T-helper 22 cell (primary cell): ENCODE results near the gene ADAM21.
A peak's percentile ranks its signal among the peaks of the same experiment; 100 is the strongest.
"Not testable (repeated sequence)": the region's sequence is repeated elsewhere in the genome, so short reads cannot be mapped to it uniquely, and the experiment has no call there.

Source experiments
- DNase-seq: peaks from one replicate; pipeline ENCODE4 v3.0.0-alpha.2; 2020; ENCODE audit warnings: low read depth

ADAM21 gene

GRCh38 chr14:70451874-70452273 lies at the start of gene ADAM21:
ADAM21 (plus strand) TSS chr14:70452174; CDS start chr14:70457500, 5,326 bp downstream.
- DNase-seq: no peak

- DNase-seq: not testable (repeated sequence)
Observed at GRCh38 chr14:70403335-70403734, 48.6 kb upstream of the ADAM21 start.

- not testable (repeated sequence) for DNase-seq
Observed at GRCh38 chr14:70406216-70406615, 45.8 kb upstream of the ADAM21 start.

DNA sequence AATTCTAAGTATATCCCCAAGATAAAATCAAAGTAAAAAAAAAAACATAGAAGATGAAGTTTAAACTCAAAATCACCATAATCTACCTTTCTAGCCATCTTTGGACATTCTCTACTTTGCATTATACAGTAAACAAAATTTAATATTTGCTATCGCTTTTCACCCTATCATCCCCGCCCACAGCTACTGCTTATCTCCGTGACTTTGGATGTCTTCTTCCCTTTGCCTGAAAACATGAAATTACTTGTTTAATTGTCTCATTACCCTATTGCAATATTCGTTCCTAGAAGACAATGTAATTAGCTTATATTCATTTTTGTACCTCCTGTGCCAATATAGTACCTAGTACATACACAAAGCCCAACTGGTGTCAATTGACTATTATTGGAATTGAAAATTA lies 44.4 kb upstream of the ADAM21 start:
- no peak for DNase-seq

GRCh38 chr14:70415788-70416187 lies 36.2 kb upstream of the ADAM21 start:
- DNase-seq: no peak

GRCh38 chr14:70416338-70416724 lies 35.6 kb upstream of the ADAM21 start:
- no peak for DNase-seq

GRCh38 chr14:70416725-70417349 lies 35.1 kb upstream of the ADAM21 start, which contains the start of gene SYNJ2BP:
SYNJ2BP (minus strand) TSS chr14:70417090; CDS start chr14:70416963, 127 bp downstream.
- peak; percentile 20 for DNase-seq

GRCh38 chr14:70419270-70419931 lies 32.6 kb upstream of the ADAM21 start:
- not testable (repeated sequence) for DNase-seq

DNA sequence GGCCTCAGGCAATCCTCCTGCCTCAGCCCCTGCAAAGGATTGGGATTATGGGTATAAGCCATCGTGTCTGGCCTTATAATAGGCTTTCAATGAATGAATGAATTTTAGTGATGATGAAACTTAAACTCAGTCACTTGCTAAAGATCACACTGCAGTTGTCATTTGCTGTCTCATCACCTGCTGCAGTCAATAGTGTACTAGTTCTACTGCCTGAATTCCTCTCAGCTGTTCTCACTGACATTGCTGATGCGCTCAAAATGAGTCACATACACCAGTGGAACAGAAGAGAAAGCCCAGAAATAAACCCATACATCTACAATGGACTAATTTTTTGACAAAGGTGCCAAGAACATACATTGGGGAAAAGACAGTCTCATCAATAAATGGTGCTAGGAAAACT lies 29.4 kb upstream of the ADAM21 start:
- DNase-seq: no peak

DNA sequence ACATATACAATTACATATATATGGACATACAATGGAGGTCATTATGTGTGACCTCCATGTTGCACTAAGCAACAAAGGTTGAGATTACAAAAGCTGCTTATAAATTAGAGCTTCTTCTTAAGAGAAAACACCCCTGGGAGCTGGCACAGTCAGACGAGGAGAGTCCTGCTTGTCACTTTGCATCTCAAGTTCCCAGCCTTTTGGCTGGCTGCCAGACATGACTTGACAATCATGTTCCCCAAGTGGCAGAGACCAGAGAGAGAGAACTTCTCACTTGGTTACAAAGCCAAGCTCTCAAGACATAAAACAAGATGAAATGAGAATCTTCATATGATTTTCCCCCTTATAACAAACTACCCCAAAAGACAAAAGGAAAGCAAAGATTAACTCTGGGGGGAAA lies 26.6 kb upstream of the ADAM21 start:
- no peak for DNase-seq

GRCh38 chr14:70426555-70426954 lies 25.4 kb upstream of the ADAM21 start:
- not testable (repeated sequence) for DNase-seq

DNA sequence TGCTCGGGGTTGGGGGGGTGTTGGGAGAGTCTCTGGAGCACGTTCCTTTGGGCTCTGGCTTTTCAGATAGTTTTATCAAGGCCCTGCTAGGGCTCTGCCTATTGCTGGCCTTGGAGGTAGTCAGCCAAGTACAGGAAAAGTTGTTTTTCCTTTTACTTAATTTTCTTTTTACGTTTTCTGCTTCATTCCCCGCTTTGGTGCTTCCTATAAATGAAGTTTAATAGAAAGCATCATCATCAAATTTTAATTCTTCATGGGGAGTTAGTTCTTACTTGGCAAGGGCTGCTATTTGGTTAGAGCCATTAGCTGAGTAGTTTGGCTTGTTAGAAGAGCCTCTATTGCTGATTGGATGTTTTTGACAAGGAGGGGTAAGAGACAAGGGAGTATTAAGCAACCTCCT lies 15.1 kb upstream of the ADAM21 start:
- DNase-seq: no peak

DNA sequence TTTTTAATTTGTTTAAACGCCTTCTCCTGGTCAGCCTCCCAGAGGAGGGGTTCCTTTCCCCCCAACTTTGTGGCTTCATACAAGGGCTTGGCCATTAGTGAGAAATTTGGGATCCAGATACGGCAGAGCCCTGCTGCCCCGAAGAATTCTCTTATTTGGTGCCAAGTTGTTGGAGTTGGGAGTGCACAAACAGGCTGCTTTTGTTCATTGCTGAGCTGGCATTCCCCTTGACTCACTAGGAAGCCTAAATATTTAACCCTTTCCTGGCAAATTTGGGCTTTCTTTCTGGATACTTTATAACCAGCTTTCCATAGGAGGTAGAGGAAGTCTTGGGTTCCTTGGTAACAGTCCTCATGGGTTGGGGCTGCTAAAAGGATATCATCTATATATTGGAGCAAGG lies 10.3 kb upstream of the ADAM21 start:
- no peak for DNase-seq

DNA sequence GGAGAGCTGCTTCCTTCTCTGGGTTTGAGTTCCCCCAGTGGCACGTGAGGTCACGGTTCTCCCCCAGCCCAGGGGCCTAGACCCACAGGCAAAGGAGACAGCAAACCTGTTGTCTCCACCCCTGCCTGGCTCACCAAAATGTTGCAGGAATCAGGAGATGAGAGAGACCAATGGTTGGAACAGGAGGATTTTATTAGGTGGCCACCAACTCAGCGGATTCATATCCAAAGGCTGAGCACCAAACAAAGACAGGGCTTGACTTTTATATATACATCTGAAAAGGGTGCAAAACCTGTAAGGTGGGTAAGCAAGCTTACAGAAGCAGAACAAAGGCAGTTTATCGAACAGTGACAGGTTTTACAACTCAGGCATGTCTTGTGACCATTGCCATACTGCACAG lies 9.2 kb upstream of the ADAM21 start:
- no peak for DNase-seq

DNA sequence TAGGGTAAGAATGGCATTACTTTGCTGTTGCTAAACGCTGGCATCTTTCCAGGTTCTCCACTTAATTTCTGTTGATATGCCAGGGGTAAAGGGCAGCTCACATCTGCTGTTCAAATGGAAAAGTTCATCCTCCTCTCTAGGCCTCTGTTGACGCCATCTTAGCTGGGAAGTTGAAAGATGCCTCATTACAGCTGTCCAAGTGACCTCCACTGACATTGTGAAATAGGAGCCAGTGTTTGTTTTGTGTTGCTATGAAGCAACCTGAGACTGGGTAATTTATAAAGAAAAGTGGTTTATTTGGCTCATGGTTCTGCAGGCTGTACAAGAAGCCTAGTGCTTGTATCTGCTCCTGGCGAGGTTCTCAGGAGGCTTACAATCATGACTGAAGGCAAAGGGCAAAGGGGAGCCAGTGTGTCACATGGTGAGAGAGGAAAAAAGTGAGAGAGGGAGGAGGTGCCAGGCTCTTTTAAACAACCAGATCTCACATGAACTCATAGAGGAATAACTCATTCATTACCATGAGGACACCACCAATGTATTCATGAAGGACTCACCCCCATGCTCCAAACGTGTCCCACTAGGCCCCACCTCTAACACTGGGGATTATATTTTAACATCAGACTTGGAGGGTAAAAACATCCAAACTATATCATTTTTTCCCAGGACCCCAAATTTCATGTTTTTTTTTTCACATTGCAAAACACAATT lies 3.2 kb upstream of the ADAM21 start:
- DNase-seq: no peak

DNA sequence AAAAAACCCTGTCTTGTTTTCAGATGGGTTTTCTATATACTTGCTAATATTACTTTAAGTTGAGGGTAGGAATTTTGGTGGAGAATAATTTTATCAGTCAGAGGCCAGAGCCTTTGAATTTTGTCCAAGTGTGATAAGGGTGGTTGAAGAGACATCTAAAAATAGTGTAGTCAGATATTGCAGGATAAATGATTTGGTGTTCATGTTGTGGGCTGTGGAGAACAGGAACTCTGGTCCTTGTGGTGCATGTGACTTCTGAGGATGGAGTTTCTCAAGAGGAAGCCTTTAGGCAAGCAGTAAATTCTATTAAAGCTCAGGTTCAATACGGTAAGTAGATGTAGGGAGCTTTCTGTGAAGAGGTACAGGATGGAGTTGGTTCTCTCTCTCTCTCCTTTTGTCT lies 2.8 kb downstream of the ADAM21 start:
- no peak for DNase-seq

DNA sequence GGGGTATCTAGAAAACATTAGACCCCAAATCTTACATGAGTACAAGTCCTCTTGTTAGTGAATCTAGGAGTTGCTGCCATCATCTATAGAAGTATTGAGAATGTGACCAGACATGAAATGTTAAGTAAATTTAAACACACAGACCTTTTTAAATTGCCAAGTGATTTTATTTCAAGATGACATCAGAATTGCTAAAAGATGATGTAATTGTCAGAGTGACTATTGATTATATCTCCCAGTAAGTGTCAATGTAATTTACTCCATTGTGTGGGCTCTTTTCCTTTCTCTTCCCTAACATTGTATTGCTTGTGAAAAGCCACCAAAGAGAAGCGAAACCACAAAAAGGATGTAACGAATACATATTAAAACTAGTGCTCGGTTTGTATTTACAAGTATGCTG lies 16.8 kb downstream of the ADAM21 start:
- DNase-seq: no peak

DNA sequence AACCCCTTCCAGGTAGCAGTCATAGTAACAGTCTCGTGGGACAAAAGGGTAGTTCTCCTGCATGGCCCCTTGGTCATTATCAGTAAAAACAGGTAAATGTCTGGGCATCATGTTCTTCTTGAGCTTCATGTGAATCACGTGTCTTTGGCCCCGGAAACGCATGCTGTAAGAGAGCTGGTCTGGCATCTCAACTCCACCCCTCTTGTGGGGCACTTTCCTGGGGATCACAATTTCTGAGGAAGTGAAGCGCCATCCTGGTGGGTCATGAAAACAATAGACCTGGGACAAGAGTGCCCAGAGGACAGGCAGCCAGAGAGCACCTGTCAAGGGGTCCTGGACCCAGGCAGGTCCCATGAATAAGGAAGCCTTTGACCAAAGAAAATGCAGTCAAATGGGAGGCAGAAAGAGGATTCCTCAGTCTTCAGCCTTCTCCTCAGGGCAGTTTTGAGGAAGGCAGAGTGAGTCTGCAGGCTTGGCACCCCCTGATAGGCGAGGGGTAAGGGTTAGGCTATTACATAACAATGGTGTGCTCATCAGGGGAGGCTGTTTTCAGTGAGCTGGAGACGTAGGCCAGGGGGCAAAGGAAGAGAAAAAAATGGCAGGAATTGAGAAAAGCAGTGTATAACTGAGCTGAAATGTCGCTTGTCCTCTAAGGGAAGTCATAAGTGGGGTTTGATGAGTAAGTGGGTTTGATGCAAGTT lies 19.0 kb downstream of the ADAM21 start:
- not testable (repeated sequence) for DNase-seq

GRCh38 chr14:70472253-70473159 lies 20.5 kb downstream of the ADAM21 start:
- no peak for DNase-seq

DNA sequence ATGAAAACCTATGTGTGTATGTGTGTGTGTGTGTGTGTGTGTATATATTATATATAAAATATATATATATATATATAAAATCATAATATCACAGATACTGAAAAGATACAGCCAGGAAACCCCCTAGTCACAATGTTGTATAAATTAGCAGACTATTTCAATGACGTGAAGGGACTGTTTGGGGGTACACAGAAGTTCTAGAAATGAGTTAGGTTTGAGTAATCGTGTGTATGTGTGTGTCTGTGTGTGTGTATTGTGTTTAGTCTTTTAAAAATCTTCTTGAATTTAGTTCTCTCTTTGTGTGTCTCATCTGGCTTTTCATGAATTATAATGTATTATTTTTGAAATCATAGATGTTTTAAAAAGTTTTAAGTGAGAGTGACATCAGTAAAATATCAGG lies 21.9 kb downstream of the ADAM21 start:
- no peak for DNase-seq

- DNase-seq: not testable (repeated sequence)
Observed at GRCh38 chr14:70475459-70475858, 23.5 kb downstream of the ADAM21 start.
